ENCODE results near the gene CYP19A1.

GRCh38 chr15:51350723-51351122, 12.3 kb upstream of the CYP19A1 start:
- TF ChIP-seq EZH2 (IDR thresholded peaks at IDR 0.05; ENCODE audit: insufficient read depth, poor library complexity, severe bottlenecking): no peak
- no peak for TF ChIP-seq EZH2phosphoT487 (IDR thresholded peaks at IDR 0.05; ENCODE audit: insufficient read depth, low read depth)

All from GM23248 (cell line).